ENCODE measurements around the gene TSFM.

TSFM gene

DNA sequence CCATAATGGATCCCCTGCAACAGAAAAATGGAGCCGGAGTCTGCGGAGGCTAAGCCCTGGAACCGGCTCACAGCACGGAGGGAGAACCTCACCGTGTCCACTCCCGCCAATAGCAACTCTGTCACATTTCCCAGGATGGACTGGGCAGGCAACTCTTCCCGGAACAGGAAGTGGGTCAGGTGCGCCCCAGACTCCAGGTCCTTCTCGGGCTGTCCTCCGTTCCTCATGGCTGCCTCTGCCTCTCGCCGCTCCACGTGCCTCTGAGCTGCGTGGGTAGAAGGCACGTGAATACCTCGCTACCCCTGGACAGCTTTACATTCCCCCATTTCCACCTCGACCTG is 18.0 kb upstream of the TSFM start:
- TF ChIP-seq CTCF (IDR thresholded peaks at IDR 0.05; ENCODE audit: low read depth, low read length), result no peak
- Histone ChIP-seq H3K9me3 (no peaks in the 10 kb centered on the region), H3K27me3 (peaks cover 37% of the 10 kb centered on the region), H3K4me3 (ENCODE audit: low read depth, low read length) (peak overlapping the region; percentile 41), H3K4me1 (peaks cover 5% of the 10 kb centered on the region; the same call in 1 of the 2 replicates), H3K36me3 (peaks cover 10% of the 10 kb centered on the region)
- DNase-seq, result no peak

- peaks cover 37% of the 10 kb centered on the region for H3K27me3 ChIP-seq
- DNase-seq, result peak; percentile 49
- H3K9me3 ChIP-seq, result no peaks in the 10 kb centered on the region
- H3K4me3 ChIP-seq (ENCODE audit: low read depth, low read length), result peak overlapping the region; percentile 41
- peak; percentile 33 for TF ChIP-seq CTCF (IDR thresholded peaks at IDR 0.05; ENCODE audit: low read depth, low read length)
- H3K36me3 ChIP-seq, result peaks cover 16% of the 10 kb centered on the region
- H3K4me1 ChIP-seq, result peaks cover 5% of the 10 kb centered on the region; the same call in 1 of the 2 replicates
These were observed 17.4 kb upstream of the TSFM start for GRCh38 chr12:57765003-57765697.

- H3K4me3 ChIP-seq (ENCODE audit: low read depth, low read length), result peak overlapping the region; percentile 41
- H3K27me3 ChIP-seq, result peaks cover 37% of the 10 kb centered on the region
- TF ChIP-seq CTCF (IDR thresholded peaks at IDR 0.05; ENCODE audit: low read depth, low read length), result no peak
- no peak for DNase-seq
- H3K9me3 ChIP-seq, result no peaks in the 10 kb centered on the region
- peaks cover 5% of the 10 kb centered on the region; the same call in 1 of the 2 replicates for H3K4me1 ChIP-seq
- peaks cover 23% of the 10 kb centered on the region for H3K36me3 ChIP-seq
These were observed 16.7 kb upstream of the TSFM start for GRCh38 chr12:57765698-57766463.

DNA sequence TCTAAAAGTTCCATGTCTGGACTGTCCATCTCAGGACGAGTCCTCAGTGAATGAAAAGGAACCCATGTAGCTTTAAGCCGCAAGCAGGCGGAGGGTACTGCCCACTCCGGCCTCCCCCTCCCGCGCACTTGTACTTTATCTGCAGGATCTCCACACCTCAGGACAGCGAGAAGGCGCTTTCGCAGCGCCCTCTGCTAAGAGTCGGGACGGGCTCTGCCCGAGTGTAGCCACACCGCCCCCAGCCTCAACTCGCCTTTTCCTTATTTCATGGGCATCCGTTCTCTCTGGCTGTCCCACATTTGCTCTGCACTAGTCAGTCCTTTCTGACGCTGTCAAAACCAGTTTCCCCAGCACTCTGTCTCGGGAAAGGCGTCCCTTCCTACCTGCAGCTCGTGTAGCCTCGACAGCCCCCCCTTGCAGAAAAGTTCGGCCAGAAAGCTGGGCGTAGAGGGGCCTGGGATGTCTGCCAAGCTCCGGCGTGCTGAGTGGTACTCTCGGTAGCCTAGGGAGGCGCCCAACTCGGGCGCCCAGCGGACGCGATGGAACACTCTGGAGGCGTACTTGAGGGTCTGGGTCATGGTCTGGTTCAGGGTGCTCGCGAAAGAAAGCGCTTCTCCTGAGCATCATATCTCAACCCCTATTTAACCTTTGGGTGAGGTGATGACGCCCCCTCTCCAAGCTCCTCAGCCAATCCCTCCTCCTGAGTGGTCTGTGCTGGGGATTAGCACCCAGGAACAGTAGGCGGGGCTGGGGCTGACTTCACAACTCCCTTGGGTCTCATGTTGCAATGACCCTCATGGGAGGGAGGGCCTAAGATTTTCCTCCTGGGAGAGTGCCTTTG is 15.9 kb upstream of the TSFM start, which contains the start of gene CYP27B1:
Gene CYP27B1, minus strand, starts transcription at position 615 of the 841 bp plus-strand sequence. Its CDS starts 37 bp downstream, at position 578.
- no peaks in the 10 kb centered on the region for H3K9me3 ChIP-seq
- H3K36me3 ChIP-seq, result peaks cover 24% of the 10 kb centered on the region
- no peak for TF ChIP-seq CTCF (IDR thresholded peaks at IDR 0.05; ENCODE audit: low read depth, low read length)
- H3K4me3 ChIP-seq (ENCODE audit: low read depth, low read length), result peak within 1 kb of the TSS; percentile 2
- peak; percentile 46 for DNase-seq
- H3K27me3 ChIP-seq, result peaks cover 37% of the 10 kb centered on the region
- peaks cover 5% of the 10 kb centered on the region; the same call in 1 of the 2 replicates for H3K4me1 ChIP-seq

DNA sequence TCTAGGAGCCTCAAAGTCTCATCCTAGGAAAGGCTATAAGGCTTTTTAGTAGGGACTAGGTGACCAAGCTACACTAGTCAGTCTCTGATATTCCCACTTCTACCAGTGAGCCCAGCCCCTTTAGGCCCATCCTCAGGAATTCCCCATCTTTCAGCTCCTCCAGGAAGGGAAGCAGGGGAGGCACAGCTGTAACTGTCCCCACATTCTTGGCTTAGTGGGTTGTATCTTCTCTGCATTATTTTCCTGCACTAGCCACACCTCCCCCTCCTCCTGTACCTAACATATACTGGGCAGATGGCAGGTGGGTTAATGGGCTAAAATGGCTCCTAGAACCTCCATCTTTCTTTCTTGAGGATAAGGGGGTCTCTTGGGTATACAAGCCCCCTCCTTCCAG is 15.3 kb upstream of the TSFM start:
- H3K27me3 ChIP-seq, result peaks cover 37% of the 10 kb centered on the region

More for the DNA sequence above, 15.3 kb upstream of the TSFM start:
- Histone ChIP-seq H3K9me3 (no peaks in the 10 kb centered on the region), H3K4me3 (ENCODE audit: low read depth, low read length) (no peak overlapping the region), H3K4me1 (peaks cover 5% of the 10 kb centered on the region; the same call in 1 of the 2 replicates), H3K36me3 (peaks cover 24% of the 10 kb centered on the region)
- no peak for TF ChIP-seq CTCF (IDR thresholded peaks at IDR 0.05; ENCODE audit: low read depth, low read length)
- DNase-seq, result no peak

Measured in BE2C (cell line).